Hematopoietic multipotent progenitor cell treated with erythropoietin and hydrocortisone succinate and interleukin-3 and kit ligand, for 8 days (in vitro differentiated cells): ENCODE measurements around the gene C5orf34.
"Not testable (repeated sequence)": the region's sequence is repeated elsewhere in the genome, so short reads cannot be mapped to it uniquely, and the experiment has no call there.

Source experiments
- DNase-seq: peaks from one replicate; pipeline ENCODE4 v3.0.0-alpha.2; 2015

C5orf34 gene

DNA sequence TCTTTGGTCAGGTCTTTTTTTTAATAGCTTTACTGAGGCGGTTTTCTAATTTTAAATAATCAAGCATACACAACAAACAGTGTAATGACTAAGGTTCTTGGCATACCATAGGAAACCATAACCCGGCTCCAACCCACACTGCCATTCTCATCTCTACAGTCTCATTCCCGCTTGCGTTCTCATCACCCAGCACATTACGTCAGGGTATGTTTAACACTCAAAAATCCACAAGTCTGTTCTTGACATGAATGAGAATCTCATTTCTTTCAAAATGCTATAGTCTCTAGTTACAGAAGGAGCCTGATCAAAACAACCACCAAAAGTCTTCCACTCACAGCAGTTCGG, 505 bp downstream of the C5orf34 start:
- no peak for DNase-seq

DNA sequence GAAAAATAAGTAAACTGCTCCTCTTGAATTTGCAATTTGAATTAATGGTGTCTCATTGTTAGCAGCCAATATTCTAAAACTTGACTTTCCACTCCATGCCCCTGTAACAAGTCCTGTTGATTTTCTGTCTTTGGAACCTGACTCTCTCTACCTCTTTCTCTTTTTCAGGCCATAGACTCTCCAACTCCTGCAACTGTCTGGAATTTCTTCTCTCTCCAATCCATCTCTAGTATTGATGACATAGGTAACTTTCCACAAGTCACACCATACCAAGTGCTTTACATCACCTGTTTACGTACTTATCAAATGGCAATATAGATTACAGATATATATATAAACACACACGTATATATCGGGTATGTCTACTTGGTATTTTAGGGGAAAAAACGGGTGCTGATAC, 923 bp downstream of the C5orf34 start:
- DNase-seq = peak; percentile 11

DNA sequence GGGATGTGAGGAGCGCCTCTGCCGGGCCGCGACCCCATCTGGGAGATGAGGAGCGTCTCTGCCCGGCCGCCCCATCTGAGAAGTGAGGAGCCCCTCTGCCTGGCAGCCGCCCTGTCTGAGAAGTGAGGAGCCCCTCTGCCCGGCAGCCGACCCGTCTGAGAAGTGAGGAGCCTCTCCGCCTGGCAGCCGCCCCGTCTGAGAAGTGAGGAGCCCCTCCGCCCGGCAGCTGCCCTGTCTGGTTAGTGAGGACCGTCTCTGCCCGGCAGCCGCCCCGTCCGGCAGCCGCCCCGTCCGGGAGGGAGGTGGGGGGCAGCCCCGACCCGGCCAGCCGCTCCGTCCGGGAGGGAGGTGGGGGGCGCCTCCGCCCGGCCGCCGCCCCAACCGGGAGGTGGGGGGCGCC, 3.9 kb downstream of the C5orf34 start:
- DNase-seq = not testable (repeated sequence)

DNA sequence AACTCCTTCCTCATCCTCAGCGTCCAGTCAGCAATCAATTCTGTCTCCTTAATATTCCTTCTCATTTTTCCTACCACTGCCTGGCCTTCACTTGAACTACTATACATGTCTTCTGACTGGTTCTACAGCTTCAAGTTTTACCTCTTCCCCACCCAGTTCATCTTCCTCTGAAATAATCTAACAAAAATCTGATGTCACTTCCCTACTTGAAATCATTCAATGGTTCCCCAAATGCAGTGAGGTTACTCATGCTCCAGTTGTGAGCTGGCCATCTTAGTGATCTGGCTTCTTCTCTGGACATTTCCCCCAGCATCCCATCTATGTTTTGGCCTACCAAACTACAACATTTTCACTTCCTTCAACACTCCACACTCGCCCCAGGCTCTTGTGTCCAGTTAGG, 16.4 kb downstream of the C5orf34 start:
- no peak for DNase-seq

DNA sequence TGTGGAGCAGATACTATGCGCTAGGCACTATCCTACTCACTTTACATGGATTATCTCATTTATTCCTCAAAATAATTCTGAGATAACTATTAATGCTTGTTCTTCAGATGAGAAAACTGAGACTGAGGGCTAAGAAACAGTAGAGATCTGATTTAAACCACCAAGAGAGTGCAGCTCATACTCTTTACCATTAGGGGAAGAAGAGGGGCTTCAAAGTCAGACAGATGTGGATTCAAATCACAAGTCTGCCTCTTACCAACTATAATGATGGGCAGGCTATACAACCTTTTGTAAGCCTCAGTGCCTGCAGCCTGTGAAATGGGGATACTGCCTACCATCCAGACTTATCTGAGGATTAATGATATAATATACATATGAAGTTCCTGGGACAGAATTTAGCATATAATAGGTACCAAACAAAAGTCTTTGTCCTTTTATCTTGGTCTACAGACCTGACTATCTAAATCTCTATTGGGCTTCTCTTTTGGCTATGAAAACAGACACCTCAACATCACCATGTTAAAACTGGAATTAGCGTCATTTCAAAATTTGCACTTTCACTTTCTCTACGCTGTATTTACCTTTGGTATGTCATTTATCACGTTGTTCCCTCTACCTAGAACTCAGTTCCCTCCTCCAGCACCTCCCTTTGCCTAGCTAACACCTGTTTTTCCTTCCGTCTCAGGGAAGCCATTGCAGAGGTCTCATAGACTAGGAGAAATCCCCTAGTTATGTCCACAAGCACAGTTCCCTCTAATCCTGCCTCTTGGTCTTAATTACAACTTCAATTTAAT, 17.4 kb downstream of the C5orf34 start:
- no peak for DNase-seq

DNA sequence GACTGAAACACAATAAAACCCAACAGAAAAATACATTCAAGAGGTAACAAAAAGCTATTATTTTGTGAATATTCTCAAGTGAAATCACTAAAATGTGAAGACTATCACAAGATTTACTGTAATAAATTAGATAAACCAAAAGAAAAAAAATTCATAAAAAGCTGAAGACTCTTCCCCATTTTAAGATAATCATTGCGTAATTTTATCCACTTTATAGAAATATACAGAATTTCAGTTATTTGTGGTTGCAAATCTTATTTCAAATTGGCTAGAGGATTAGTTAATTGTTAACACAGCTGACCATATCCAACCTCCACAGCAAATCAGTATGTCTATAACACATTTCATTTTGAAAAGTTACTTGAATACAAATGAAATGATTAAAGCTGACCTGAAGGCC, 23.6 kb downstream of the C5orf34 start:
- no peak for DNase-seq

DNA sequence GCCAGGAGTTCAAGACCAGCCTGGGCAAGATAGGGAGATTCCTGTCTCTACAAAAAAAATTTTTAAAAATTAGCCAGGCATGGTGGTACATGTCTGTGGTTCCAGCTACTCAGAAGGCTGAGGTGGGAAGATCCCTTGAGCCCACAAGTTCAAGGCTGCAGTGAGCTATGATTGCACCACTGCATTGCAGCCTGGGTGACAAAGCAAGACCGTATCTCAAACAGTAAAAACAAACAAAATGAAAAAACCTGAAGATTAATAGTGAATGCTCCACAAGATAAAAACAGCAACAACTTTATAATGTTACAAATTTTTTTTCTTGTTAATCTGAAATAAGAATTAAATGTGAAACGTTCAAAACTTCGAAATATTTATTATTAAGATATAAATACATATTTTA, 28.6 kb downstream of the C5orf34 start:
- DNase-seq = no peak

DNA sequence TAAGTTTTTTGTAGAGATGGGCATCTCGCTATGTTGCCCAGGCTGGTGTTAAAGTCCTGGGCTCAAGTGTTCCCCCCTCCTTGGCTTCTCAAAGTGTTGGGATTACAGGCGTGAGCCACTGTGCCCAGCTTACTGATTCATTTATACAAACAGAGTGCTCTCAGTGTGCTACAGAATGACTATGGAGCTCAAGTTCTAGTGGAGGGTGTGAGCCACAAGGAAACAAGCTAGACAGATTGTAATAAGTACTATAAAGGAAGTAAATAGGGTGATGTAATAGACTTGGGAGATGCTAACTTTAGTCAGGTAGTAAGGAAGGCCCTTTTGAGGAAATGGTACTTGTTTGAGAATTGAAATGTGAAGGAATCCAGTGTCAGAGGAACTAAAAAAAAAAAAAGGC, 29.5 kb downstream of the C5orf34 start:
- no peak for DNase-seq

DNA sequence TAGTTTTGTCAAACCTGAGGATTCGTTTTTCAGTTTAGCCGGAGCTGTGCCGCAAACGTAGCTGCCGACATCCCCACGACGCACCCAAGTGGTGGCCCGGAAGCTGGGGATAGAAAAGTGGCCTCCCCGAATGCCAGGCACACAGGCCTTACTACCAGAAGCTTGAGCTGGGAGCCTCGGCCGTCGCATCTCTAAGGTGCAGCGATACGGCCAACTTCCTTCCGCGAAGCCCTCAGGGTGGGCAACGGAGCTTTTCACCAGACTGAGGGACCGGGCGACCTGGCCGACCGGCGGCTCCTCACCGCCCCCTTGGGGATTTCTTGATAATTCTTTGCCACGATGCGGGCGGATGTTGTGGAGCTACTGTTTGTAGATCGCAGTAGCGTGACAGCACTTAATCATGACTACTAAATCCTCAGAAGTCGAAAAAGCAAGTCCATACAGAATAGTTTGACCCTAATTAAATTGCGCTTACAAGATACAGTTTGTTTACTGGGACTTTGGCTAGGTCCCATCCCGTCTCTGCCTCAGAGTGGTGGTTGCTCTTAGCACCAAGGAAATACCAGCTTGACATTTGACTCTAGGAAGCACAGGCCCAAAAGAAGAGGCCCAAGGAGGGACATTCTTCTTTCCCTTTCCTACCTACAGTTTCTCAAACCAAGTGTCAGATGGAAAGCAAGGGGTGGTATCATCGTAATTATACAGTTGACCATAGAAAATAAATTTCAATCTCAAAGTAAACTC, 30.7 kb downstream of the C5orf34 start:
- peak; percentile 91 for DNase-seq

DNA sequence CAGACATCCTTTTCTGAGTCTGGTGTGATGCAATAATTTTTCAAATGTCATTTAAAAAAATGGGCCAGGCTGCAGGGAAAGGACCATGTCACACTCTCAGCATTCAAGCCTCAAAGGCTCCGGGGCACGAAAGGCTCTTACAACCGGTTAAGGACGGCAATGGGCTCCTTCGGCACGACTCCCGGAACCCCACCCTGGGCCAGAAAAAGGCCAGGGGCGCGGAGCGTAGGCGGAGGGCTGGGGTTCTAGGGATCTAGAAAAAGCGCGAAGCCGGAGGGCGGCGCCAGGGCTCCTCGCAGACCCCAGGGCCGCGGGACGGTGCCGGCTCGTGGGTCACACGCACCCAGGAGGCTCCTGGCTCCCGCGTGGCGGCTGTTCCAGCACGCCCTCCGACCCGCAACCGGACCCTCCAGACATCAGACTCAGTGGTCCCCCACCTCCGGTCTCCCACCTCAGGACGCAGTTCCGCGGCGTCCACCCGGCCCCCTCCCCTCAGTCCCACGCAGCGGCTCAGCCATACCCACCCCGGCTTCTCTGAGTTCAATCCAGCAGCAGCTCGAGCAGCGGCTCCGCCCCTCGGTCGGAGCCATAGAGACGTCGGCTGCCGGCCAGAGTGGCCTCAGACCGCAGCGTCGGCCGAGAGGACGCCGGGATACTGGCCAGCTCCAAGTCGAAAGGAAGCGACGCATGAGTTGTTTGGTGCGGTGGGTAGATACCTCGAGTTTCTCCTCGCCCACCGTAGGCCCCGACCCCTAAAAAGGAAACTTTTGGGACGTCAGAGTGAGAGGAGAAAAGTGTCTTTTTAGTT, 31.4 kb downstream of the C5orf34 start, which contains the start of gene TMEM267:
TSS of gene TMEM267 (minus strand) at position 568 of the 808 bp plus-strand sequence. CDS start 29,896 bp downstream, outside the sequence.
- peak; percentile 92 for DNase-seq

DNA sequence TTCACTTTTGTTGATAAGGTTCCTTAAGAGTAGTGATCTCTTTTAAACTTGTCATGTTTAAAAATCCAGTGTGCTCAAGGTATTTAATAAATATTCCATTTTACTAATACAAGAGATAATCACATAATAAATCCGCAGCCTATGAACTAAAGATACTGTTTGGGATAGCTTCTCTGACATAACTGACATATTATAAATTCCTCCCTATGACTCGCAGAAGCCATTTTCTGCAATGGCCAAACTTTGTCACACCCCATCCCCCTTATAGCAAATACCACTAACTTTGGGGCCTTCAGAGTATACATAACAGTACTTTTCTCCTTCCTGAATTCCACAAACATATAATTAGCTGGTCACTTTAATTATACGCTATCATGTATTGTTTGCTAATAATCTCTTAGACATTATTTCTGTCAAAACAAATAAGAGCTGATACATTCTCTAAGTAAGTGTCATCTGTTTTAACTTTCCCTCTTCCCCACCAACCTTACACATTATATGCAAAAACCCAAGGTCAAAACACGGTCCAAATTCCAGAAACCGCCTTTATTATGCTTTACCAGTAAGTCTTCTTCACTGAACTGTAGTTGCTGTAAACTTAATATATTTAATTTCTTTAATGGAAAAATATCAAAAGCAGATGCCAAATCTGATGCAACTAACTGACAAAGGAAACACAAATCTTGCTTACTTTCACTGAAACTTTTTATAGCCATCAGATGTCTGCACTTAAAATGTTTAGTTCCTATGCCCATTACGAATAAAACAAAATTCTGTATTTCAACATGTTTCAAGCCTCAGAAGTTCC, 32.3 kb downstream of the C5orf34 start:
- DNase-seq = peak; percentile 36

DNA sequence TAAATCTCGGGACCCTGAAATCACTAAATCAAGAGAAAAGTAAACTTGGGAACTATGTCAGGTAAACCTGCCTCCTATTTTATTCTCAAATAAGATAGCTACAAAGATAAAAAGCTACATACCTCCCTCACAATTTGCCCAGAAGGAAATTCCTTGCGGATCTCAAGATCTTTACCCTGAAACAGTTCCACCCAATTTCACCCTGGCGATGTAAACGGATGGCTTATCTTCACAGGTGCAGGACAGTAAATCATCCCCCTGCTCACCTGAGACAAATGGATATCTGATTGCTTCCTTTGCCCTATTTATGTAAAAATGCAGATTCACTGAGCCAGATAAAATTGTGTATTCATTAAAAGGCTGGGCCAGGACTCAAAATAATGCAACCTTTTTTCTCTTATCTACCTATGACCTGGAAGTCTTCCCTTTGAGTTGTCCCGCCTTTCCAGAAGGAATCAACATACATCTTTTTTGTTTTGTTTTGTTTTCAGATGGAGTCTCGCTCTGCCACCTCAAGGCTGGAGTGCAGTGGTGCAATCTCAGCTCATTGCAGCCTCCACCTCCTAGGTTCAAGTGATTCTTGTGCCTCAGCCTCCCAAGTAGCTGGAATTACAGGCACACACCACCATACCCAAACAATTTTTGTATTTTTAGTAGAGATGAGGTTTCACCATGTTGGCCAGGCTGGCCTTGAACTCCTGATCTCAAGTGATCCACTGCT, 45.1 kb downstream of the C5orf34 start:
- DNase-seq = no peak

DNA sequence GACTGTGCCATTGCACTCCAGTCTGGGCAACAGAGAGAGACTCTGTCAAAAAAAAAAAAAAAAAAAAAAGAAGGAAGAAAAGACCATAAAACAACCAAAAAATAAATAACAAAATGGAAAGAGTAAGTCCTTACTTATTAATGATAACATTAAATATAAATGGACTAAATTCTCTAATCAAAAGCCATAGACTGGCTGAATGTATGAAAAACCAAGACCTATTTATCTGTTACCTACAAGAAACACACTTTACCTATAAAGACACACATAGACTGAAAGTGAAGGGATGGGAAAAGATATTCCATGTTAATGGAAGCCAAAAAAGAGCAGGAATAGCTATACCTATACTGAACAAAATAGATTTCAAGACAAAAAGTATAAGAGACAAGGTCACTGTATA, 47.8 kb downstream of the C5orf34 start:
- no peak for DNase-seq

DNA sequence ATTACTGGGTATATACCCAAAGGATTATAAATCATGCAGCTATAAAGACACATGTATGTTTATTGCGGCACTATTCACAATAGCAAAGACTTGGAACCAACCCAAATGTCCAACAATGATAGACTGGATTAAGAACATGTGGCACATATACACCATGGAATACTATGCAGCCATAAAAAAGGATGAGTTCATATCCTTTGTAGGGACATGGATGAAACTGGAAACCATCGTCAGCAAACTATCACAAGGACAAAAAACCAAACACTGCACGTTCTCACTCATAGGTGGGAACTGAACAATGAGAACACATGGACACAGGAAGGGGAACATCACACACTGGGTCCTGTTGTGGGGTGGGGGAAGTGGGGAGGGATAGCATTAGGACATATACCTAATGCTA, 49.5 kb downstream of the C5orf34 start:
- not testable (repeated sequence) for DNase-seq

DNA sequence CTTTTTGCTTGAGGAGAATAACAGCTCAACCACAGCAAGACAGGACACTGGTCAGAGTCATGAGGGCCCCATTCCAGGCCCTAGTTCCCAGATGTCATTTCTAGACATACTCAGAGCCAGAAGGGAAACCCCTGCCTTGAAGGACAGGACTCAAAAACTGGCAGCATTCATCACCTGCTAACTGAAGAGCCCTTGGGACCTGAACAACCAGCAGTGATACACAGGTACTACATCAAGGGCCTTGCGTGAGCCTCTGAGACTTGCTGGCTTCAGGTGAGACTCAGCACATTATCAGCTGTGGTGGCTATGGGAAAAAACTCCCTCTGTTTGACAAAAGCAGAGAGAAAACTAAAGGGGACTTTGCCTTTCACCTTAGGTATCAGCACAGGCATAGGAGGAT, 53.9 kb downstream of the C5orf34 start:
- DNase-seq = no peak

DNA sequence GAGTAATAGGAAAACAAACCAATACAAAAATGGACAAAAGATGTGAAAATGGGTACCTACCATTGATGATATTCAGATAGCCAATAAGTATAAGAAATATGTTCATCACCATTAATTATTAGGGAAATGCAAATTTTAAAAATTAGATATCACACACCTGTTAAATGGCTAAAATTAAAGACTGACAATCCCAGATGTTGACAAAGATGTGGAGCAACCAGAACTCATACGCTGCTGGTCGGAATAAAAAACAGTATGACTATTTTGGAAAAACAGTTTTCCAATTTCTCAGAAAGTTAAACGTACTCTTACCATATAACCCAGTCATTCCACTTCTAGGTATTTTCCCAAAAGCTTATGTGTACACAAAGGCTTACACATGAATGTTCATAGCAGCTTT, 58.4 kb downstream of the C5orf34 start:
- no peak for DNase-seq

DNA sequence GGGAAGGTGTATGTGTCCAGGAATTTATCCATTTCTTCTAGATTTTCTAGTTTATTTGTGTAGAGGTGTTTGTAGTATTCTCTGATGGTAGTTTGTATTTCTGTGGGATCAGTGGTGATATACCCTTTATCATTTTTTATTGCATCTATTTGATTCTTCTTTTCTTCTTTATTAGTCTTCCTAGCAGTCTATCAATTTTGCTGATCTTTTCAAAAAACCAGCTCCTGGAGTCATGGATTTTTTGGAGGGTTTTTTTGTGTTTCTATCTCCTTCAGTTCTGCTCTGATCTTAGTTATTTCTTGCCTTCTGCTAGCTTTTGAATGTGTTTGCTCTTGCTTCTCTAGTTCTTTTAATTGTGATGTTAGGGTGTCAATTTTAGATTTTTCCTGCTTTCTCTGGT, 73.4 kb downstream of the C5orf34 start:
- not testable (repeated sequence) for DNase-seq

DNA sequence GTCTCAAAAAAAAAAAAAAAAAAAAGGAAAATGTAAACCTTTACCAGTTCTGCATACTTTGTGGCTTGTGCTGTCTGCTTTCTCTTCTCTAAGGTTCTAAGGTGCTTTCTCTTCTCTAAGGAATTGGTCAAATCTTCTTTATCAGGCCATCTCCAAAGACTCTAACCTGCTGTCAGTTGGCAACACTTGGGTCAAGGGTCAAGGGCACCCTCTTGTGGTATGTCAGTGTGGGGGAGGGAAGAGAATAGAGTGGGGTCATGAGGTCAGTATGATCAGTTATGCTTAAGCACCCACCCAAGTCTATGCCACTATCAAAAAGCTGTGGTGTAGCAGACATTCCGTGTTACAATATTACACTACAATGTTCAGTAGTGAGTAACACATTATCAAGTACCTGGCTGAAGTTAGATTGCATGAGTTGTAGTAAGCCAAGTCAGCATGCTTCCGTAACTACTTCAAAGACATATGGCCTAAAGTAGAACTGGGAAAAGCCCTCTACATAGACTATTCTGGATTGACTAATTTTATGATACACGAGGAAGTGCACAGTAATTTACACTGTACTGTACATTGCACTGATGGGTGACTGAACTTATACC, 77.8 kb downstream of the C5orf34 start:
- DNase-seq = peak; percentile 27
